Left lobe of liver (tissue), 2 donors: Measurements from ENCODE around the gene STRA6. TPM values are rescaled to one million over a fixed set of nuclear protein-coding genes. Genes with fewer than 3 reads are reported as not detected.

ENCODE experiments used
- ATAC-seq: fragments of 200-7000 bp; cut with Tn5 transposase; one replicate; pipeline ENCODE4 v1.9.1; 2020; ENCODE audit warnings: mild to moderate bottlenecking, moderate library complexity
- DNase-seq: peaks from one replicate; pipeline ENCODE4 v3.0.0-alpha.2; 2020; ENCODE audit warnings: low spot score
- total RNA-seq: library from RNA; stranded (reverse); gene quantifications from one replicate; pipeline ENCODE4 v1.2.1, GENCODE V29; 2021
- donor health status: DM: no; HTN: no; CAD: no; lungs with moderate emphysema.
- donor health status: DM: no; HTN: yes; CAD: no.

Gene STRA6
- total RNA-seq, 1 donor from 2014 or later = not detected

GRCh38 chr15:74228723-74229081 lies 26.1 kb upstream of the STRA6 start:
- no peak for DNase-seq

GRCh38 chr15:74227968-74228722 lies 25.6 kb upstream of the STRA6 start:
- no peak for DNase-seq

More at GRCh38 chr15:74228723-74229081, 26.1 kb upstream of the STRA6 start:
- no peak for ATAC-seq

GRCh38 chr15:74226761-74227540 lies 24.4 kb upstream of the STRA6 start:
- DNase-seq (no peak), ATAC-seq (no peak)

More at GRCh38 chr15:74227968-74228722, 25.6 kb upstream of the STRA6 start:
- ATAC-seq = no peak

GRCh38 chr15:74225928-74226327 lies 23.3 kb upstream of the STRA6 start:
- ATAC-seq = no peak
- DNase-seq = no peak

- no peak for DNase-seq
- ATAC-seq = no peak
These were observed 19.9 kb upstream of the STRA6 start for GRCh38 chr15:74222240-74223119.

- DNase-seq = no peak
- no peak for ATAC-seq
These were observed 19.0 kb upstream of the STRA6 start for GRCh38 chr15:74221399-74222239.

- no peak for ATAC-seq
- DNase-seq = no peak
These were observed 18.1 kb upstream of the STRA6 start for GRCh38 chr15:74220475-74221248.

- ATAC-seq (no peak), DNase-seq (no peak)
These were observed 15.6 kb upstream of the STRA6 start for GRCh38 chr15:74217907-74218885.

- ATAC-seq = no peak
- no peak for DNase-seq
These were observed 14.4 kb upstream of the STRA6 start for GRCh38 chr15:74216949-74217348.

GRCh38 chr15:74215958-74216357 lies 13.4 kb upstream of the STRA6 start:
- DNase-seq (no peak), ATAC-seq (no peak)

GRCh38 chr15:74214324-74215021 lies 11.9 kb upstream of the STRA6 start:
- DNase-seq (no peak), ATAC-seq (no peak)

- DNase-seq = no peak
- ATAC-seq = no peak
These were observed 11.3 kb upstream of the STRA6 start for GRCh38 chr15:74213858-74214284.

GRCh38 chr15:74212494-74212893 lies 9.9 kb upstream of the STRA6 start:
- no peak for ATAC-seq

GRCh38 chr15:74211656-74212055 lies 9.1 kb upstream of the STRA6 start:
- DNase-seq (no peak), ATAC-seq (no peak)

More at GRCh38 chr15:74212494-74212893, 9.9 kb upstream of the STRA6 start:
- no peak for DNase-seq

GRCh38 chr15:74210729-74211128 lies 8.1 kb upstream of the STRA6 start:
- ATAC-seq (no peak), DNase-seq (no peak)

GRCh38 chr15:74209997-74210671 lies 7.5 kb upstream of the STRA6 start:
- DNase-seq = no peak
- ATAC-seq = no peak

GRCh38 chr15:74209560-74209958 lies 7.0 kb upstream of the STRA6 start:
- no peak for DNase-seq
- ATAC-seq = no peak
